GM18867 (cell line): ENCODE results near the gene CFD.
"Not testable (repeated sequence)": the region's sequence is repeated elsewhere in the genome, so short reads cannot be mapped to it uniquely, and the experiment has no call there.

ENCODE experiments used
- ATAC-seq: cut with Tn5 transposase; IDR thresholded peaks from one replicate; pipeline ENCODE4 v1.9.1; 2021; ENCODE audit warnings: mild to moderate bottlenecking, moderate library complexity; ENCODE audit not compliant: unreplicated experiment

The CFD gene

GRCh38 chr19:852136-853013 lies 7.1 kb upstream of the CFD start, which contains the start of gene ELANE:
Gene ELANE, plus strand, starts transcription at chr19:852303. Its CDS starts 26 bp downstream, at chr19:852329.
- ATAC-seq, result no peak

- no peak for ATAC-seq
These were observed 6.4 kb upstream of the CFD start for GRCh38 chr19:853014-853585.

- ATAC-seq, result not testable (repeated sequence)
These were observed 5.7 kb upstream of the CFD start for GRCh38 chr19:853614-854220.

- no peak for ATAC-seq
These were observed 4.9 kb upstream of the CFD start for GRCh38 chr19:854549-854948.

GRCh38 chr19:855142-855541 lies 4.3 kb upstream of the CFD start:
- no peak for ATAC-seq

- ATAC-seq, result no peak
These were observed 3.8 kb upstream of the CFD start for GRCh38 chr19:855566-856120.

GRCh38 chr19:858284-858683 lies 1.2 kb upstream of the CFD start:
- ATAC-seq, result no peak

GRCh38 chr19:861141-861755 lies 1.8 kb downstream of the CFD start:
- ATAC-seq, result no peak

GRCh38 chr19:861756-862580 lies 2.5 kb downstream of the CFD start:
- ATAC-seq, result no peak

GRCh38 chr19:862581-863314 lies 3.3 kb downstream of the CFD start:
- no peak for ATAC-seq

GRCh38 chr19:863315-863620 lies 3.8 kb downstream of the CFD start:
- ATAC-seq, result no peak

- no peak for ATAC-seq
These were observed 7.4 kb downstream of the CFD start for GRCh38 chr19:866769-867300.

GRCh38 chr19:867301-867793 lies 7.9 kb downstream of the CFD start:
- no peak for ATAC-seq

GRCh38 chr19:867855-868457 lies 8.5 kb downstream of the CFD start:
- no peak for ATAC-seq

- ATAC-seq, result no peak
These were observed 9.2 kb downstream of the CFD start for GRCh38 chr19:868458-869244.

GRCh38 chr19:869245-870177 lies 10.0 kb downstream of the CFD start:
- ATAC-seq, result no peak

- ATAC-seq, result no peak
These were observed 10.8 kb downstream of the CFD start for GRCh38 chr19:870314-870713.
